Measurements from ENCODE around the gene IL27RA. TPM values are rescaled to one million over a fixed set of nuclear protein-coding genes. Genes with fewer than 3 reads are reported as not detected.
"Not testable (repeated sequence)": the region's sequence is repeated elsewhere in the genome, so short reads cannot be mapped to it uniquely, and the experiment has no call there.

Gene IL27RA
- total RNA-seq, 2 experiments from 2014 or later, result 25.0 to 26.7 TPM

DNA sequence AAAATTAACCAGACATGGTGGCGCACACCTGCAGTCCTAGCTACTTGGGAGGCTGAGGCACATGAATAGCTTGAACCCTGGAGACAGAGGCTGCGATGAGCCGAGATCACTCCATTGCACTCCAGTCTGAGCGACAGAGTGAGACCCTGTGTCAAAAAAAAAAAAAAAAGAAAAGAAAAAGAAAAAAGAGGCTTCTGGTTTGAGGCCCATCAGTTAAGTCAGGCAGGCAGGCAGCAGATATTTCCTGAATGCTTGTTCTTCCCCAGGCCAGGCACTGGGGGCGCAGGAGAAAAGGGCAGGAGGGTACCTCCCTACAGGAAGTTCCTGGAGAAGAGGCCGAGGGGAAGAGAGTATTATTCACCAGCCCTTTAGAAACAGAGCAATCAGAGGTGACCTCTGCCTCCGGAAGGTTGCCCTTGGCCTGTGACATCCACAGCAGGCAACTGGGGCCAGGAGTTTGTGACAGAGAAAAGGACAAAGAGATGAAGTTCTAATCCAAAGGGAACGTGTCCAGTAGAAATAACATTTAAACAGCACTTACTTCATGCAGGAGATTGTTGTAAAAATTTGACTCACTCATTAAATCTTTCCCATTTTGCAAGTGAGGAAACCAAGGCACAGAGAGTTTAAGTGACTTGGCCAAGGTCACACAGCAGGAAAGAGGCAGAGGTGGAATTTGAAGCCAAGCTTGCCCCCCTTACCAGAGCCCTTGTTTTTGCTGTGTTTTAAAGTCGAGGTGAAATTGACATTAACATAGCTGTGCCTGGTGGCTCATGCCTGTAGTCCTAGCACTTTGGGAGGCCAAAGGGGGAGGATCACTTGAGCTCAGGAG lies 7.9 kb upstream of the IL27RA start:
- POLR2A ChIA-PET, result no interaction called here
- H3K27me3 Mint-ChIP-seq, result no peaks in the 10 kb centered on the region
- CTCF ChIA-PET, result interaction anchor here (0.7 to 1.8 kb wide), 2 partner anchors 10 to 497 kb away, joined by 3 to 6 read pairs; no protein-coding TSS in a partner anchor
- H3K36me3 ChIP-seq (ENCODE audit: insufficient read depth, low read length), result no peaks in the 10 kb centered on the region
- peak in 3 of 14 experiments; percentile 46 to 64 (median 61) for DNase-seq
- no peaks in the 10 kb centered on the region for H3K9me3 ChIP-seq (ENCODE audit: control insufficient read depth in 1 of 2, insufficient read depth in 1 of 2, low read length in 2 of 2)
- no peak overlapping the region for H3K27ac ChIP-seq (ENCODE audit: low read depth in 1 of 2, low read length in 2 of 2)
- intact Hi-C loops (cut with DNase I, micrococcal nuclease), result loop anchor here in 1 of 2 experiments (1.0 kb wide), 1 partner anchor 16 kb away; no protein-coding TSS in a partner anchor
- H3K4me3 Mint-ChIP-seq, result no peak overlapping the region
- H3K4me3 ChIP-seq (ENCODE audit: low read length), result no peak overlapping the region
- ATAC-seq (ENCODE audit: poor library complexity), result no peak
- no peaks in the 10 kb centered on the region for H3K9me3 Mint-ChIP-seq
- no peaks in the 10 kb centered on the region for H3K36me3 Mint-ChIP-seq (ENCODE audit: low read depth)
- H3K27ac Mint-ChIP-seq, result peak overlapping the region; percentile 44
- H3K27me3 ChIP-seq (ENCODE audit: control insufficient read depth in 1 of 2, insufficient read depth in 2 of 2, low read length in 2 of 2), result no peaks in the 10 kb centered on the region
- TF ChIP-seq, protein P1, sequence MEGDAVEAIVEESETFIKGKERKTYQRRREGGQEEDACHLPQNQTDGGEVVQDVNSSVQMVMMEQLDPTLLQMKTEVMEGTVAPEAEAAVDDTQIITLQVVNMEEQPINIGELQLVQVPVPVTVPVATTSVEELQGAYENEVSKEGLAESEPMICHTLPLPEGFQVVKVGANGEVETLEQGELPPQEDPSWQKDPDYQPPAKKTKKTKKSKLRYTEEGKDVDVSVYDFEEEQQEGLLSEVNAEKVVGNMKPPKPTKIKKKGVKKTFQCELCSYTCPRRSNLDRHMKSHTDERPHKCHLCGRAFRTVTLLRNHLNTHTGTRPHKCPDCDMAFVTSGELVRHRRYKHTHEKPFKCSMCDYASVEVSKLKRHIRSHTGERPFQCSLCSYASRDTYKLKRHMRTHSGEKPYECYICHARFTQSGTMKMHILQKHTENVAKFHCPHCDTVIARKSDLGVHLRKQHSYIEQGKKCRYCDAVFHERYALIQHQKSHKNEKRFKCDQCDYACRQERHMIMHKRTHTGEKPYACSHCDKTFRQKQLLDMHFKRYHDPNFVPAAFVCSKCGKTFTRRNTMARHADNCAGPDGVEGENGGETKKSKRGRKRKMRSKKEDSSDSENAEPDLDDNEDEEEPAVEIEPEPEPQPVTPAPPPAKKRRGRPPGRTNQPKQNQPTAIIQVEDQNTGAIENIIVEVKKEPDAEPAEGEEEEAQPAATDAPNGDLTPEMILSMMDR (IDR thresholded peaks at IDR 0.05), result peak; percentile 26
- H3K4me1 ChIP-seq (ENCODE audit: insufficient read depth, low read length), result peaks cover 24% of the 10 kb centered on the region
- H3K4me1 Mint-ChIP-seq (ENCODE audit: low read depth), result peaks cover 18% of the 10 kb centered on the region

DNA sequence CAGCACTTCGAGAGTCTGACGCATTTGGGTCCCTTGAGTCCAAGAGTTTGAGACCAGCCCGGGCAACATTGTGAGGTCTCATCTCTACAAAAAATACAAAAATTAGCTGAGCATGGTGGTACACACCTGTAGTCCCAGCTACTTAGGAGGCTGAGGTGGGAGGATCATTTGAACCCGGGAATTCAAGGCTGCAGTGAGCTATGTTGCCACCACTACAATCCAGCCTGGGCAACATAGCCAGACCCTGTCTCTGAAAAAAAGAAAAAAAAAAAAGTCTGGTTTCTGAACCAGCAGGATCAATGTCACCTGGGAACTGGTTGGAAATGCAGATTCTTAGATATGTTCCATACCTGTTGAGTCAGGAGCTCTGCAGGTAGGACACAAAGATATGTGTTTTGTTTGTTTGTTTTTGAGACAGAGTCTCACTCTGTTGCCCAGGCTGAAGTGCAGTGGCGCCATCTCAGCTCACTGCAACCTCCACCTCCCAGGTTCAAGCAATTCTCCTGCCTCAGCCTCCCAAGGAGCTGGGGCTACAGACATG lies 4.8 kb upstream of the IL27RA start:
- H3K27ac ChIP-seq (ENCODE audit: low read depth in 1 of 2, low read length in 2 of 2); H3K36me3 Mint-ChIP-seq (ENCODE audit: low read depth); ATAC-seq (ENCODE audit: poor library complexity); H3K4me3 ChIP-seq (ENCODE audit: low read length); H3K27me3 ChIP-seq (ENCODE audit: control insufficient read depth in 1 of 2, insufficient read depth in 2 of 2, low read length in 2 of 2); H3K27me3 Mint-ChIP-seq; DNase-seq; H3K27ac Mint-ChIP-seq; H3K36me3 ChIP-seq (ENCODE audit: insufficient read depth, low read length); intact Hi-C loops (cut with DNase I, micrococcal nuclease); H3K9me3 ChIP-seq (ENCODE audit: control insufficient read depth in 1 of 2, insufficient read depth in 1 of 2, low read length in 2 of 2); CTCF ChIA-PET; H3K9me3 Mint-ChIP-seq; H3K4me3 Mint-ChIP-seq: not testable (repeated sequence)
- peaks cover 32% of the 10 kb centered on the region for H3K4me1 Mint-ChIP-seq (ENCODE audit: low read depth)
- peaks cover 38% of the 10 kb centered on the region for H3K4me1 ChIP-seq (ENCODE audit: insufficient read depth, low read length)
- POLR2A ChIA-PET, result interaction anchor here (0.7 to 2.3 kb wide), 3 partner anchors 20 to 49 kb away, joined by 3 to 13 read pairs (median 3); partner anchors contain the start of gene RFX1

DNA sequence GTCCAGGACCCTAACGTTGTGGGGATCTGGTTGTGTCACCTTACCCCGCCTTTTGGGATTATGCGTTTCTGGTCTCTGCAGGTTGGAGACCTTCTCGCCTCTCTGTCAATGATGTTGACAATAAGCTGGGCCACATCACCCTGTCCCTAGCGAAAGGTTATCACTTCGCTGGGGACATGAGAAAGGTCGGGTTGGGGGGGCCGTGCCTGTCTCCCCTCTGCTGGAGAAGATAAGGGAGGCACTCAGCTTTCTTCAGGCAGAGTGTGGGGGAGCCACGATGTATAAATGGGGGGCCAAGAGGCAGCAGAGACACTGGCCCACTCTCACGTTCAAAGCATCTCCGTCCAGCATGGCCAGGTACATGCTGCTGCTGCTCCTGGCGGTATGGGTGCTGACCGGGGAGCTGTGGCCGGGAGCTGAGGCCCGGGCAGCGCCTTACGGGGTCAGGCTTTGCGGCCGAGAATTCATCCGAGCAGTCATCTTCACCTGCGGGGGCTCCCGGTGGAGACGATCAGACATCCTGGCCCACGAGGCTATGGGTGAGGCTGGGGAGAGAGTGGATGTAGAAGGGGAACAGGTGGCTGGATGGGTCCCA lies 3.6 kb upstream of the IL27RA start, which contains the start of gene RLN3:
RLN3 (plus strand) TSS at position 293 of the 595 bp plus-strand sequence; CDS start at position 350, 57 bp downstream.
- no peak for DNase-seq
- no peak for ATAC-seq (ENCODE audit: poor library complexity)
- Mint-ChIP-seq H3K27me3 (no peaks in the 10 kb centered on the region), H3K4me3 (peak within 1 kb of the TSS; percentile 60), H3K4me1 (ENCODE audit: low read depth) (peaks cover 41% of the 10 kb centered on the region), H3K36me3 (ENCODE audit: low read depth) (peaks cover 12% of the 10 kb centered on the region), H3K9me3 (no peaks in the 10 kb centered on the region), H3K27ac (peak within 1 kb of the TSS; percentile 12)
- H3K27ac ChIP-seq (ENCODE audit: low read depth in 1 of 2, low read length in 2 of 2), result no peak within 1 kb of the TSS
- TF ChIP-seq, protein P1 (IDR thresholded peaks at IDR 0.05), result no peak
- H3K9me3 ChIP-seq (ENCODE audit: control insufficient read depth in 1 of 2, insufficient read depth in 1 of 2, low read length in 2 of 2), result no peaks in the 10 kb centered on the region
- ChIA-PET POLR2A (interaction anchor here (0.6 to 2.3 kb wide), 3 partner anchors 21 to 150 kb away, joined by 3 to 13 read pairs (median 3); partner anchors contain the start of gene RFX1), CTCF (no interaction called here)
- H3K27me3 ChIP-seq (ENCODE audit: control insufficient read depth in 1 of 2, insufficient read depth in 2 of 2, low read length in 2 of 2), result no peaks in the 10 kb centered on the region
- H3K36me3 ChIP-seq (ENCODE audit: insufficient read depth, low read length), result no peaks in the 10 kb centered on the region
- H3K4me1 ChIP-seq (ENCODE audit: insufficient read depth, low read length), result peaks cover 47% of the 10 kb centered on the region
- no peak within 1 kb of the TSS for H3K4me3 ChIP-seq (ENCODE audit: low read length)
- intact Hi-C loops (cut with DNase I, micrococcal nuclease), result no loop called here
